Measurements from ENCODE around the gene CACNB1.

- no peak for TF ChIP-seq TP53 (CRISPR knock-in tag; conservative IDR thresholded peaks at IDR 0.05)
- no peak for TF ChIP-seq TAF1 (CRISPR knock-in tag; IDR thresholded peaks at IDR 0.05)
- no peak for TF ChIP-seq NCOR1 (IDR thresholded peaks at IDR 0.05; ENCODE audit: borderline replicate concordance, low read length)
- no peak for TF ChIP-seq KLF13 (CRISPR knock-in tag; IDR thresholded peaks at IDR 0.05)
- TF ChIP-seq ZZZ3 (CRISPR knock-in tag; IDR thresholded peaks at IDR 0.05; ENCODE audit: borderline replicate concordance): no peak
- TF ChIP-seq YY1 (IDR thresholded peaks at IDR 0.05; ENCODE audit: insufficient read depth, insufficient replicate concordance, low read depth, low read length): no peak
- no peak for TF ChIP-seq RELA (CRISPR knock-in tag; IDR thresholded peaks at IDR 0.05)
- no peak for TF ChIP-seq RAD21 (CRISPR knock-in tag; IDR thresholded peaks at IDR 0.05)
- TF ChIP-seq FOXP4 (CRISPR knock-in tag; IDR thresholded peaks at IDR 0.05): no peak
- no peak for TF ChIP-seq ZMAT3 (CRISPR knock-in tag; conservative IDR thresholded peaks at IDR 0.05)
- TF ChIP-seq XBP1 (CRISPR knock-in tag; IDR thresholded peaks at IDR 0.05): no peak
- TF ChIP-seq ZKSCAN1 (IDR thresholded peaks at IDR 0.05; ENCODE audit: low read length): no peak
- TF ChIP-seq KDM5A (IDR thresholded peaks at IDR 0.05; ENCODE audit: borderline replicate concordance, low read length): no peak
- no peak for TF ChIP-seq CREM (IDR thresholded peaks at IDR 0.05)
- TF ChIP-seq CREM (CRISPR knock-in tag; IDR thresholded peaks at IDR 0.05): no peak
These were observed 1.8 kb downstream of the CACNB1 start for GRCh38 chr17:39195568-39196160.
